ENCODE measurements around the gene COQ8B. TPM values are rescaled to one million over a fixed set of nuclear protein-coding genes. Genes with fewer than 3 reads are reported as not detected.
"Not testable (repeated sequence)": the region's sequence is repeated elsewhere in the genome, so short reads cannot be mapped to it uniquely, and the experiment has no call there.

Gene COQ8B
- total RNA-seq, result 34.4 and 38.5 TPM in 2 replicates

GRCh38 chr19:40716482-40717324, at the start of gene COQ8B, which contains the start of gene ITPKC:
Gene COQ8B (minus strand): TSS chr19:40716886. CDS start chr19:40714632, 2,254 bp downstream.
Gene ITPKC (plus strand): TSS chr19:40717112. CDS start chr19:40717136, 24 bp downstream.
- no peak for TF ChIP-seq CTCF (IDR thresholded peaks at IDR 0.05)
- peaks cover 63% of the 10 kb centered on the region for H3K4me1 Mint-ChIP-seq
- POLR2A ChIA-PET, result interaction anchor here (0.6 to 2.4 kb wide), 21 partner anchors 10 to 547 kb away, joined by 3 to 53 read pairs (median 5); partner anchors contain the start of genes ACTMAP, EGLN2, HNRNPUL1 and NUMBL

GRCh38 chr19:40766385-40766784, 49.7 kb upstream of the COQ8B start:
- POLR2A ChIA-PET, result interaction anchor here (0.6 to 0.8 kb wide), 2 partner anchors 10 to 12 kb away, joined by 4 read pairs; partner anchors contain the start of gene RAB4B
- H3K27me3 Mint-ChIP-seq; DNase-seq; H3K27ac Mint-ChIP-seq; intact Hi-C loops (cut with micrococcal nuclease); H3K9me3 Mint-ChIP-seq; CTCF ChIA-PET; ATAC-seq (ENCODE audit: low read depth); H3K4me3 Mint-ChIP-seq; H3K4me1 Mint-ChIP-seq: not testable (repeated sequence)
- peaks cover 79% of the 10 kb centered on the region for H3K36me3 Mint-ChIP-seq (ENCODE audit: low read depth)

More at GRCh38 chr19:40716482-40717324, at the start of gene COQ8B, which contains the start of gene ITPKC:
- H3K27ac Mint-ChIP-seq, result peak within 1 kb of the TSS; percentile 95
- peaks cover 31% of the 10 kb centered on the region for H3K36me3 Mint-ChIP-seq (ENCODE audit: low read depth)
- no peaks in the 10 kb centered on the region for H3K9me3 Mint-ChIP-seq
- CTCF ChIA-PET, result interaction anchor here (1.0 to 1.8 kb wide), 5 partner anchors 53 to 104 kb away, joined by 3 to 8 read pairs (median 4); no protein-coding TSS in a partner anchor
- intact Hi-C loops (cut with micrococcal nuclease), result loop anchor here (1.0 to 10.0 kb wide), 8 partner anchors 26 to 636 kb away; partner anchors contain the start of genes ACTMAP, NUMBL and TGFB1
- H3K4me3 Mint-ChIP-seq, result peak within 1 kb of the TSS; percentile 90
- ATAC-seq (ENCODE audit: low read depth), result peak; percentile 70
- no peaks in the 10 kb centered on the region for H3K27me3 Mint-ChIP-seq
- peak; percentile 100 for DNase-seq

- POLR2A ChIA-PET, result interaction anchor here (1.6 kb wide), 1 partner anchor 11 kb away, joined by 11 read pairs; no protein-coding TSS in a partner anchor
- intact Hi-C loops (cut with micrococcal nuclease), result no loop called here
- ATAC-seq (ENCODE audit: low read depth), result no peak
- CTCF ChIA-PET, result no interaction called here
- TF ChIP-seq CTCF (IDR thresholded peaks at IDR 0.05), result no peak
- no peaks in the 10 kb centered on the region for H3K9me3 Mint-ChIP-seq
- H3K36me3 Mint-ChIP-seq (ENCODE audit: low read depth), result peaks cover 83% of the 10 kb centered on the region
- no peak overlapping the region for H3K27ac Mint-ChIP-seq
- no peak overlapping the region for H3K4me3 Mint-ChIP-seq
- H3K4me1 Mint-ChIP-seq, result no peaks in the 10 kb centered on the region
- H3K27me3 Mint-ChIP-seq, result no peaks in the 10 kb centered on the region
- no peak for DNase-seq
Measured at GRCh38 chr19:40763963-40764362, 47.3 kb upstream of the COQ8B start.

- no peak overlapping the region for H3K27ac Mint-ChIP-seq
- DNase-seq (no peak), ATAC-seq (ENCODE audit: low read depth) (no peak)
- peaks cover 83% of the 10 kb centered on the region for H3K36me3 Mint-ChIP-seq (ENCODE audit: low read depth)
- H3K4me1 Mint-ChIP-seq, result no peaks in the 10 kb centered on the region
- TF ChIP-seq CTCF (IDR thresholded peaks at IDR 0.05), result no peak
- no peaks in the 10 kb centered on the region for H3K9me3 Mint-ChIP-seq
- no peaks in the 10 kb centered on the region for H3K27me3 Mint-ChIP-seq
- no peak overlapping the region for H3K4me3 Mint-ChIP-seq
- CTCF ChIA-PET, result no interaction called here
- intact Hi-C loops (cut with micrococcal nuclease), result no loop called here
- POLR2A ChIA-PET, result interaction anchor here (1.6 kb wide), 1 partner anchor 10 kb away, joined by 11 read pairs; no protein-coding TSS in a partner anchor
Measured at GRCh38 chr19:40763526-40763925, 46.8 kb upstream of the COQ8B start.

GRCh38 chr19:40762754-40763470, 46.2 kb upstream of the COQ8B start:
- no peak for DNase-seq
- no peak overlapping the region for H3K4me3 Mint-ChIP-seq
- no peak for TF ChIP-seq CTCF (IDR thresholded peaks at IDR 0.05)
- H3K27ac Mint-ChIP-seq, result no peak overlapping the region
- ChIA-PET POLR2A (interaction anchor here (1.6 kb wide), 1 partner anchor 10 kb away, joined by 11 read pairs; no protein-coding TSS in a partner anchor), CTCF (no interaction called here)
- H3K27me3 Mint-ChIP-seq, result no peaks in the 10 kb centered on the region
- H3K9me3 Mint-ChIP-seq, result no peaks in the 10 kb centered on the region
- peaks cover 89% of the 10 kb centered on the region for H3K36me3 Mint-ChIP-seq (ENCODE audit: low read depth)
- no peak for ATAC-seq (ENCODE audit: low read depth)
- intact Hi-C loops (cut with micrococcal nuclease), result no loop called here
- H3K4me1 Mint-ChIP-seq, result peaks cover 3% of the 10 kb centered on the region

Data from activated B cell treated with CpG ODN at 0.5 μM for 24 hours (primary cell).